Uterus (tissue), 2 donors: ENCODE data around the gene PALD1.

Experiments used
- POLR2A ChIP-seq, 2 donors: fragments of 450-650 bp; IDR thresholded peaks; one replicate each; pipeline ENCODE4 v1.6.1; 2016; ENCODE audit warnings: antibody characterized with exemption in 2 of 2, mild to moderate bottlenecking in 1 of 2, moderate library complexity in 1 of 2
- TF ChIP-seq, protein P1 (sequence below), 4 experiments: fragments of 200-600 bp in 2 of 4; fragments of 450-650 bp in 2 of 4; sonication (generic) in 2 of 4; IDR thresholded peaks; one replicate each; pipeline ENCODE4 v1.5.1; 2016 to 2019; ENCODE audit warnings: antibody characterized with exemption in 4 of 4, mild to moderate bottlenecking in 2 of 4, moderate library complexity in 1 of 4

DNA sequence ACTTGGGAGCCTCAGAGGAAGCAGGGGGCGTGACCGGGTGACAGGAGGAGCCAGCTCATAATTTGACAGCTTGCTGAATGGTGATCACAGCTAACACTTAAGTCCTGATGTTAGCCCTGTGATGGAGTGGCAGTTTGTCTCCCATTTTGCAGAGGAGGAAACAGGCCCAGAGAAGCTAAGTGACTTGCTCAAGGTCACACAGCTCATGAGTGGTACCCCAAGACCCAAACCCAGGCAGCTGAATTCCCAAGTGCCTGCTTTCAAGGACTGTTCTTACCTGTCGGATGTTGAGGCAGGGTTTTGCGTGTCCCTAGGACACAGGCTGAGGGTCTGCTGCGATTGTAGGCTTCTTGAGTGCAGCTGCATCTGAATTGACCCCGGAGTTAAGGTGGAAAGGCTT lies 51.7 kb downstream of the PALD1 start:
- TF ChIP-seq, protein P1, sequence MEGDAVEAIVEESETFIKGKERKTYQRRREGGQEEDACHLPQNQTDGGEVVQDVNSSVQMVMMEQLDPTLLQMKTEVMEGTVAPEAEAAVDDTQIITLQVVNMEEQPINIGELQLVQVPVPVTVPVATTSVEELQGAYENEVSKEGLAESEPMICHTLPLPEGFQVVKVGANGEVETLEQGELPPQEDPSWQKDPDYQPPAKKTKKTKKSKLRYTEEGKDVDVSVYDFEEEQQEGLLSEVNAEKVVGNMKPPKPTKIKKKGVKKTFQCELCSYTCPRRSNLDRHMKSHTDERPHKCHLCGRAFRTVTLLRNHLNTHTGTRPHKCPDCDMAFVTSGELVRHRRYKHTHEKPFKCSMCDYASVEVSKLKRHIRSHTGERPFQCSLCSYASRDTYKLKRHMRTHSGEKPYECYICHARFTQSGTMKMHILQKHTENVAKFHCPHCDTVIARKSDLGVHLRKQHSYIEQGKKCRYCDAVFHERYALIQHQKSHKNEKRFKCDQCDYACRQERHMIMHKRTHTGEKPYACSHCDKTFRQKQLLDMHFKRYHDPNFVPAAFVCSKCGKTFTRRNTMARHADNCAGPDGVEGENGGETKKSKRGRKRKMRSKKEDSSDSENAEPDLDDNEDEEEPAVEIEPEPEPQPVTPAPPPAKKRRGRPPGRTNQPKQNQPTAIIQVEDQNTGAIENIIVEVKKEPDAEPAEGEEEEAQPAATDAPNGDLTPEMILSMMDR (IDR thresholded peaks at IDR 0.05) = no peak
- no peak for TF ChIP-seq POLR2A (IDR thresholded peaks at IDR 0.05)
